SIG-M5 treated with dmso at 0.1 percent for 504 hours (cell line): ENCODE measurements around the gene TNPO1.
A peak's percentile ranks its signal among the peaks of the same experiment; 100 is the strongest.
"Not testable (repeated sequence)": the region's sequence is repeated elsewhere in the genome, so short reads cannot be mapped to it uniquely, and the experiment has no call there.

Source experiments
- DNase-seq: peaks from one replicate; lab custom pipeline; 2025; ENCODE audit not compliant: unreplicated experiment; lab: John Stamatoyannopoulos, UW

TNPO1 gene

DNA sequence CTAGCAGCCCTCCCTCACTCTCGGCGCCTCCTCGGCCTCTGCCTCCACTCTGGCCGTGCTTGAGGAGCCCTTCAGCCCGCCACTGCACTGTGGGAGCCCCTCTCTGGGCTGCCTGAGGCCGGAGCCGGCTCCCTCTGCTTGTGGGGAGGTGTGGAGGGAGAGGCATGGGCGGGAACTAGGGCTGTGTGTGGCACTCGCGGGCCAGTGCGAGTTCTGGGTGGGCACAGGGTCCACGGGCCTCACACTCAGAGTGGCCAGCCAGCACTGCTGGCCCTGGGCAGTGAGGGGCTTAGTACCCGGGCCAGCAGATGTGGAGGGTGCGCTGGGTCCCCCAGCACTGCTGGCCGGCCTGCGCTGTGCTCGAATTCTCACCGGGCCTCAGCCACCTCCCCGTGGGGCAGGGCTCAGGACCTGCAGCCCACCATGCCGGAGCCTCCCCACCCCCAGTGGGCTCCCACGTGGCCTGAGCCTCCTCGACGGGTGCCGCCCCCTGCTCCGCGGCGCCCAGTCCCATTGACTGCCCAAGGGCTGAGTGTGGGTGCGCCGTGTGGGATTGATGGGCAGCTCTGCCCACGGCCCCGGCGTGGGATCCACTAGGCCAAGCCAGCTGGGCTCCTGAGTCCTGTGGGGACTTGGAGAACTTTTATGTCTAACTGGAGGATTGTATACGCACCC is 109.0 kb downstream of the TNPO1 start:
- DNase-seq = no peak

- not testable (repeated sequence) for DNase-seq
These were observed 116.2 kb downstream of the TNPO1 start for GRCh38 chr5:72932686-72933085.

GRCh38 chr5:72934953-72935725 is 118.7 kb downstream of the TNPO1 start:
- DNase-seq = not testable (repeated sequence)

- no peak for DNase-seq
These were observed 120.4 kb downstream of the TNPO1 start for GRCh38 chr5:72936893-72937292.

DNA sequence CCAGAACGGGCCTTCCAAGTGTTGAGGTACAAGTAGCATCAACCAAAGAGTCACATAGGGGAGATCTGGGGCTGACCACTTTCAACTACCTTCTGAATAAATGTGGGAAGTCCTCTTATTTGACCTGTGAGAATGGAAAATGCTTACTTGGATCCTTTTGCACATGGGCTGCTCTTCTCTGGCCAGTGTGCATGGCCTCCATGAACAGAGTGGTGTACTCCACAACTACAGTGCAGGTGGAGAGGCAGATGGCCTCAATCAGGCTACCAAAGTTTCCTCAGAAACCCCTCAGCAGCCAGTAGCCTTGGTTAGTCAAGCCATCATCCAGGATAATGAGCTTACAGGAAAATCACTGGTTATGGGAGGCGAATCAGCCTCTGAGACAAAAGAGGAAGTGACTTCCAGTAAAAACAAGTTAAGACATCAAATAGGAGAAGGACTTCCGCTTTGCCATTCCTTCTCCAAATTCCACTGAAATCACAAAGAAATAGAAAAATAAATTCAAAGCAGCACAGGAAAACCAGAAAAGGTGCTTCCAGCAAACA is 121.1 kb downstream of the TNPO1 start:
- peak; percentile 66 for DNase-seq

DNA sequence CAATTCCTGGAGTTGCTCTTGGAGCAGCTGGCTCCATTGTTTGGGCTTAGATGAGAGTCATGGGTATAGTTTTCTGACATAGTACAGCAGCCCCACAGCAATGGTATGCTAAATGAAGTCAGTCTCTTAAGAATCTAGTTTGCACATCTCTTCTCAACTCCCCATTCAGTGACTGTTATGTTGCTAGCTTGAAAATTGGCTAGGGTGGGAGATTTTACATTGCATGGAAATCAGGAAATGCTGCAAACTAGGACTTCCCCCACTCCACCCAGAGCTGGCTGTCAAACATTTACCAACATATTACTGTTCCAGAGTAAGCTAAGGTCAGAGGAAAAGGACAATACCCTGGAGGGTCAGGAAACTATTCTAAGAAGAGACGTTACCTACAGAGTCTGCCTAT is 121.7 kb downstream of the TNPO1 start:
- no peak for DNase-seq

- peak; percentile 73 for DNase-seq
These were observed 123.6 kb downstream of the TNPO1 start for GRCh38 chr5:72940082-72940481.

- DNase-seq = no peak
These were observed 126.8 kb downstream of the TNPO1 start for GRCh38 chr5:72943307-72943706.

DNA sequence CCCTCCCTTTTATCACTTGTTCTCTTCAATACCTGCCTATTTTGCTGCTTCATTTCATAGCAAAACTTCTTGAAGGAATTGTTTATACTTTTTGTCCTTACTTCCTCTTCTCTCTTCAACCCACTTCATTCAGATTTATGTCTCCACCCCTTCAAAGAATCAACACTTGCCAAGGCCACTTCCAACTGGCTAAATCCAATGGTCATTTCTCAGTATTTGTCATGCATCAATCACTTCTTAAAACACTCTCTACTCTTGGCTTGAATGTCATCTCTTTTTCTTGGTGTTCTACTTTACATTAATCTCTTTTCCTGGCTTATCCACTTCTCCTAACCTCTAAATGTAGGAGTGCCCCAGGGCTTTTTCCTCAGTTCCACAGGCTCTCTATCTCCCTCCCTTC is 131.0 kb downstream of the TNPO1 start:
- no peak for DNase-seq

- peak; percentile 17 for DNase-seq
These were observed 133.0 kb downstream of the TNPO1 start for GRCh38 chr5:72949481-72949880.

- peak; percentile 83 for DNase-seq
These were observed 135.4 kb downstream of the TNPO1 start for GRCh38 chr5:72951671-72952468.

- DNase-seq = no peak
These were observed 137.9 kb downstream of the TNPO1 start for GRCh38 chr5:72954389-72954788.

DNA sequence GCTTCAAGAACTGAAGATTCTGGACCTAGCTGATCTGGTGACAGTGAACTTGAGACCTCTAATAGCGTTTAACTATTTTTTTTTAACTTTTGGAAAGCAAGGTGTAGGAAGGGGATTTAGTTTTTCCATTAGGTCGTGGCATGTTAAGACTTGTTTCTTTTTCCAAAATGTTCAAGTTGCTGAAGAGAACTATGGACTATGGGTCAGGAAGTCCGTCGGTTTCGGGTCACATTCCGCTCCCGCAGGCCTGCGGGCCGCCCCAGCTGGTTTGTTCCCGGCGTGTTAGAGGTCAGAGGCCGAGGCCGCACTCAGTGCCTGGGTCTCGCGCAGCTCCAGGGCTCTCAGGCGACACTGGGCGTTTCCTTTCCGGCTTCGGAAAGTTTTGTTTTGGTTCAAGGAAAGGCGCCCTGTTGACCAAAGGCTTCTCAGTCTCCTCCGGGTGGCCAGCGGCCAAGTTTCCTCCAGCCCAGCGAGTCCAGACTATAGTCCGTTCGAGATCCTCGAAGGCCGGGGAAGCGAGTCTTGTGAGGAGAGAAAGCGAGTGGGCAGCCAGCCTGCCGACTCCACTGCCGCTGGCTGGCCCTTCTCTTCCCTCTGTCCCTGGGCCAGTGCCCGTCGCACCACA is 138.8 kb downstream of the TNPO1 start:
- peak; percentile 60 for DNase-seq

DNA sequence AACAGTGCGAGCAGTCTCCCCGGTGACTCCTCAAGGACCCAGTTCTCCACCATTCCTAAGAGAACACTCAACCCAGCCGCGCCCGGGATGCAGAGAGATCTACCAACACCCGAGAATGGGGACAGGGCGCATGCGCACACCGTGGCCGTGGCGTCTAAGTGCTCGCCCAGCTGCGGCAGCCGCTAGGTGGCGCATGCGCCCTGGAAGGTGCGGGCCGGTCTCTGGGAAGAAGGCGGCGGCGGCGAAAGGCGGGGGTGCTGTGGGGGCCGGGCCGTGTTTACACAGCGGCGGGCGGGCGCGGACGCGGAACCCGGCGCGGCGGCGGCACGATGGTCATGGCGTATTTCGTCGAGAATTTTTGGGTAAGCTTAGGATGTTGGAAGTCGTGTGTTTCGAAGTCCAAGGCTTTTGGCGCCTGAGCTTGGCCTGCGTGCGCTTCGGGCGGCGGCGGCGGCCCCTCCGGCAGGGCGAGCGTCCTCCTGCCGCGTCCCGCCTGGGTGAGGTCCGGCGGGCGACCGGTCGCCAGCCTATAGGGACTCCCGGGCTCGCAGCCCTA is 139.4 kb downstream of the TNPO1 start, which contains the start of gene FCHO2:
TSS of gene FCHO2 (plus strand) at position 274 of the 556 bp plus-strand sequence. CDS start at position 330, 56 bp downstream.
- peak; percentile 91 for DNase-seq

- DNase-seq = peak; percentile 53
These were observed 140.1 kb downstream of the TNPO1 start for GRCh38 chr5:72956324-72957140.

DNA sequence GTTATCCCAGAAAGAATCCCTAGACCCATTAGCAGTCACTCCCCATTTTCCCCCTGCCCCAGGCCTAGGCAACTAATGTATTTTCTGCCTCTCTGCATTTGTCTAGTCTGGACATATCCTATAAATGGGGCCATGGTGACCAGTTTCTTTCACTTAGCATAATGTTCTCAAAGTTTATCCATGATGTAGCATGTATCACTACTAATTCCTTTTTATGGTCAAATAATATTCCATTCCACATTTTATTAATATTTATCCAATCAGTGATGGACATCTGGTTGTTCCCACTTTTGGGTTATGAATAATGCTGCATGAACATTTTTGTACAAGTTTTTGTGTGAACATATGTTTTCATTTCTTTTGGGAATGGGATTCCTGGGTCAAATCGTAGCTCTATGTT is 140.9 kb downstream of the TNPO1 start:
- DNase-seq = no peak

DNA sequence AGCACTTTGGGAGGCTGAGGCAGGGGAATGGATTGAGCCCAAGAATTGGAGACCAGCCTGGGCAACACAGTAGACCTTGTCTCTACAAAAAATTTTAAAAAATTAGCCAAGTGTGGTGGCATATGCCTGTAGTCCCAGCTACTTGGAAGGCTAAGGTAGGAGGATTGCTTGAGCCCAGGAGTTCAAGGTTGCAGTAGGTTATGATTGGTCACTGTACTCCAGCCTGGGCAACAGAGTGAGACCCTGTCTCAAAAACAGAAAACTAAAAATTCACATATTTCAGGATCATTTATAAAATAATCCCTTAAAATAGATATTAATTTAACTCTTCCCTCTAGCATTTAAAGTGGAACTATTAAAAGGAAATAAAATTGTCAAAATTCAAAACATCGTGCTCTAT is 142.8 kb downstream of the TNPO1 start:
- no peak for DNase-seq
